GM19328 (cell line): ENCODE data around the gene ADSL.

Experiments
- ATAC-seq: cut with Tn5 transposase; IDR thresholded peaks from one replicate; pipeline ENCODE4 v1.9.1; 2021; ENCODE audit warnings: mild to moderate bottlenecking, moderate library complexity; ENCODE audit not compliant: unreplicated experiment

The ADSL gene

GRCh38 chr22:40403651-40404050, 57.4 kb downstream of the ADSL start:
- ATAC-seq, result no peak

DNA sequence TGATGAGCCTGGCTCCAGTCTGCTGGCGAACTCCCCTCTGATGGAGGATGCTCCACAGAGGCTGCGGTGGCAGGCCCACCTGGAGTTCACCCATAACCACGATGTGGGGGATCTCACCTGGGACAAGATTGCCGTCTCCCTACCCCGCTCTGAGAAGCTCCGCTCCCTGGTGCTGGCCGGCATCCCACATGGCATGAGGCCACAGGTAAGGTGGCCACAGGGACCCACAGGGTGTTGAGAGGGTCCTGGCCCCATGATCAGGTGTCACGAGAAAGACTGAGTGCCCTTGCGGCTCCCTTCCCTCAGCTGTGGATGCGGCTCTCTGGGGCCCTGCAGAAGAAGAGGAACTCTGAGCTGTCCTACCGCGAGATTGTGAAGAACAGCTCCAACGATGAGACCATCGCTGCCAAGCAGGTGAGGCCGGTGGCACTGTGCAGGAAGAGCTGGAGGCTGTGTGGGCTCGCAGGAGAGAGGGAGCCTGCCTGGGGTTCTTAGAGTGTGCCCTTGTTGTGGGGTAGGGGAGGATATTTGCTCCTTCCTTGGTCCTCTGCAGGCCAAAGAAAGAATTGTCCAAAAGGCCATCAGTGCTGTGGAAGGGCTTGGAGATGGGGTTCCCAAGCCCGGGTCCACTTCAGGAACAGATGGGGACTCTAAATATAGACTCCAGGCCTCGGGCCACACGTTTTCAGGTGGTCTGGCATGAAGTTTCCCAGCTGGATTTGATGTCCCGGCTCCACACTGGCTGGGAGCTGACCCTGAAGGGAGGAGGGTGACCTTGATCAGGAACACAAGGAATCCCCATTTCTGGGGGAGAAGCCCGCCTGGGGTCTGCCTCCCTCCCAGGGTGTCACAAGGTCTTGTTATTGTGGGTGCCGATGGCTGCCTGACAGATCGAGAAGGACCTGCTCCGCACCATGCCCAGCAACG, 58.2 kb downstream of the ADSL start:
- no peak for ATAC-seq

- no peak for ATAC-seq
Measured at GRCh38 chr22:40405178-40406062, 59.1 kb downstream of the ADSL start.

DNA sequence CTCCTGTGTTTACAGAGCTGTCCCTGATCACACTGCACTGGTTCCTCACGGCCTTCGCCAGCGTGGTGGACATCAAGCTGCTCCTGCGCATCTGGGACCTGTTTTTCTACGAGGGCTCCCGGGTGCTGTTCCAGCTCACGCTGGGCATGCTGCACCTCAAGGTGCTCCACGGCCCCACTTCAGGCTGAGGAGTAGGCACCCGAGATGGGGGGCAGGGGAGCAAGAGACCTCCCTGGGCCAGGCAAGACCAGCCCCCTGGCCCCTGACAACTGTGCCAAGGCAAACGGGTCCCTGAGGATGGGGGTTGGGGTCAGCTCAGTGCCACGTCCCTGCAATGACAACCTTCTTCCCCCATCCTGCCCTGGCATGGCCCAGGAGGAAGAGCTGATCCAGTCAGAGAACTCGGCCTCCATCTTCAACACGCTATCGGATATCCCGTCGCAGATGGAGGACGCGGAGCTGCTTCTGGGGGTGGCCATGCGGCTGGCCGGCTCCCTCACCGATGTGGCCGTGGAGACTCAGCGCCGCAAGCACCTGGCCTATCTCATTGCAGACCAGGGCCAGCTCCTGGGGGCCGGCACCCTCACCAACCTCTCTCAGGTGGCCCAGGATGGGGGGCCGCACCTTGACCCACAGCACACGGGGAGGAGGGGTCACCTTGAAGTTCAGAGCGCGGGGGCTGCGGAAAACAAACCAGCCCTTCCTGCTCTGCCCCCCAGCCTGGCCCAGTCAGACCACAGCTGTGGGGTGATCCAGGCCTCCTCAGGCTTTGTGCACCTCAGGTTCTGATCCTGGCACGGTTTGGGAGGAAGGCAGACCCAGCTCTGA, 60.0 kb downstream of the ADSL start:
- ATAC-seq, result no peak

DNA sequence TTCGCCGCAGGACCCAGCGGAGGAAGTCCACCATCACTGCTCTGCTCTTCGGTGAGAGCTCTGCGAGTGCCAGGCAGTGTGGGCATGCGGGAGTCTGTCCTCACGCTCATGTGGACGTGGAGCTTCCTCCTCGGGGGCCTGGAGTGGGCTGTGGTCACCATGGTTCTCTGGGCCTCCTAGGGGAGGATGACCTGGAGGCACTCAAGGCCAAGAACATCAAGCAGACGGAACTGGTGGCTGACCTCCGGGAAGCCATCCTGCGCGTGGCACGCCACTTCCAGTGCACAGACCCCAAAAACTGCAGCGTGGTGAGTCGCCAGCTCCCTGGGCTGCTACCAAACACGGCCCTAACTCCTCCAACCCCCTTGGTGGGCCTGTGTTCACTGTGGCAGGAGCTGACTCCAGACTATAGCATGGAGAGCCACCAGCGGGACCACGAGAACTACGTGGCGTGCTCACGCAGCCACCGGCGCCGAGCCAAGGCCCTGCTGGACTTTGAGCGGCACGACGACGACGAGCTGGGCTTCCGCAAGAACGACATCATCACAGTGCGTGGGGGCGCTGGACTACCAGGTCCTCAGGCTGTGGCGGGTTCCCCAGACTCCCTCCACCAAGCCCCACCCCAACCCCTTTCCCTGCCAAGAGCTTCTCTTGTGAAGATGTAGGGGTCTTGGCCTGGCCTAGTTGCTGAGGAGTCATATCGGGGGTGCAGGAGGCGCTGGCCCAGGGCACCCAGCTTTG, 60.9 kb downstream of the ADSL start:
- no peak for ATAC-seq

DNA sequence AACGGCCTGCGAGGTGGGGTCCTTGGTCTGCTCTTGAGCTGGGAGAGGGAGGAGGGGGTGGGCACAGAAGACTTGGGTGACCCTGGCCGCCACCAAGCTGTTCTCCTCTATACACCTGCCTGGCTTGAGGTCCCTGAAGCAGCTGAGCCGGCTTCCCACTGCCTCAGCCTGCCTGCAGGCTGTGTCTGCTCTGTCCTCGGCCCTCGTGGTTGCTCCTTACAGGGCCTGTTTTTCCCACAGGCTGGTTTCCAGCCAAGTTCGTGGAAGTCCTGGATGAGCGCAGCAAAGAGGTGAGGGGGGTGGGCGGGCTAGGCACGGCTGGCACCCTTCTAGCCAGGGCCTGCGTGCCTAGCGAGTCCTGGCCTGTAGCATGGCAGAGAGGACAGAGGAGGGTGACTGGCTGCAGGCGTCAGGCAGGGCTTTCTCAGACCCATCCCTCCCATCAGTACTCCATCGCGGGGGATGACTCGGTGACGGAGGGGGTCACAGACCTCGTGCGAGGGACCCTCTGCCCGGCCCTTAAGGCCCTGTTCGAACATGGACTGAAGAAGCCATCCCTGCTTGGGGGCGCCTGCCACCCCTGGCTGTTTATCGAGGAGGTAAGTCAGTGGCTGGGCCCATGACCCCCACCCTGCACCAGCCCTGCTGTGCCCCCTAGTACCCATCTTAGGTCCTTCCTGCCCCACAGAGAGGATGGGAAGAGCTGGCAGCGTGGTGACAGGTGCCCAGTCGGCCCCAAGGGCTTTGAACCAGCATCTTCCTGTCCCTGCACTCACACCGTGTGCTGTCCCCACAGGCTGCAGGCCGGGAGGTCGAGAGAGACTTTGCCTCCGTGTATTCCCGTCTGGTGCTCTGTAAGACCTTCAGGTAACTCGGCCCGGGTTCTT, 61.8 kb downstream of the ADSL start:
- no peak for ATAC-seq

DNA sequence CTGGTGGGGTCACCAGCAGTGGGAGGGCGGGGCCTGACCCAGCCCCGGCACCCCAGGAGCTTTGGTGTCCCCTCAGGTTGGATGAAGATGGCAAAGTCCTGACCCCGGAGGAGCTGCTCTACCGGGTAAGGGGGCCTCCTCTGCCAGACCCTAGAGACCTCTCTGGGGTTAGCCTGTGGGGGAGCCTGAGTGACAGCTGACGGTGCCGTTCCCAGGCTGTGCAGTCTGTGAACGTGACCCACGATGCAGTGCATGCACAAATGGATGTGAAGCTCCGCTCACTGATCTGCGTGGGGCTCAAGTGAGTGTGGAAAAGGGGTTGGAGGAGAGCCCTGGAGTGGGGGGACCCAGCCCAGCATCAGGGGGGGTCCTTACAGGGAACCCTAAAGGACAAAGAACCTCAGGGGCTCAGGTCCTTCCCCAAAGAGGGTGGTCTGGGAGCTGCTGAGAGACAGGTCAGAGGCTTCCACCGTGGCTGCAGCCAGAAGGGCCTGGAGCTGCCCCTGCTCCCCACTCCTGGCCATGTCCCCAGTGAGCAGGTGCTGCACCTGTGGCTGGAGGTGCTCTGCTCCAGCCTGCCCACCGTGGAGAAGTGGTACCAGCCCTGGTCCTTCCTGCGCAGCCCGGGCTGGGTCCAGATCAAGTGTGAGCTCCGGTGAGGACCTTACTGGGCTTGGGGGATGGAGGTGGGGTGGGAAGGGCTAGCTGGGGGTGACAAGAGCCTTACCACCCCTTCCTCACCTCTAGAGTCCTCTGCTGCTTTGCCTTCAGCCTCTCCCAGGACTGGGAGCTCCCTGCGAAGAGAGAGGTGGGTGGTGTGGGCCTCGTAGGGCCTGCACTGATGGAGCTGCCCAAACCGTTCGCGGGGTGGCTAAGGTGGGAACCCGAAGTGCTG, 62.7 kb downstream of the ADSL start:
- no peak for ATAC-seq

GRCh38 chr22:40409613-40410113, 63.4 kb downstream of the ADSL start:
- ATAC-seq, result no peak

DNA sequence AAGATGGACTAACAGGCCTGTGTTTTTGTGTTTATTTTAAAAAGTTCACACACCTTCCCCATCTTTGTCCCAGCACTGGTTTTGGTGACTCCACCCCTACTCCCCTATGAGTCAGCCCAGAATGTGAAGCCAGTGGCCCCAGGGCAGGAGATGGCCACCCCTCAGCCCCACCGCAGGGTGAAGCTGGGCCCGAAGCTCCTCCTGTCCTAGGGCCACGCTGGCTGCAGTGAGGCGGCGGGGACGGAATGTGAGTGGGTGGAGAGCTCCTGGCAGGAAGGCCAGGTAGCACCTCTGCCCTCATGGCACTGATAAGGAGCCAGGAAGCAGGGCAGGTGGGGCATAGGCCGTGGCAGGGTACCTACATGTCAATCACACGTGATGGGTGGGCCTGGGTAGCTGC, 64.0 kb downstream of the ADSL start:
- no peak for ATAC-seq

GRCh38 chr22:40410731-40411505, 64.6 kb downstream of the ADSL start:
- no peak for ATAC-seq

GRCh38 chr22:40411506-40411861, 65.2 kb downstream of the ADSL start:
- no peak for ATAC-seq

GRCh38 chr22:40412441-40412840, 66.1 kb downstream of the ADSL start:
- no peak for ATAC-seq

GRCh38 chr22:40413873-40414272, 67.6 kb downstream of the ADSL start:
- no peak for ATAC-seq

DNA sequence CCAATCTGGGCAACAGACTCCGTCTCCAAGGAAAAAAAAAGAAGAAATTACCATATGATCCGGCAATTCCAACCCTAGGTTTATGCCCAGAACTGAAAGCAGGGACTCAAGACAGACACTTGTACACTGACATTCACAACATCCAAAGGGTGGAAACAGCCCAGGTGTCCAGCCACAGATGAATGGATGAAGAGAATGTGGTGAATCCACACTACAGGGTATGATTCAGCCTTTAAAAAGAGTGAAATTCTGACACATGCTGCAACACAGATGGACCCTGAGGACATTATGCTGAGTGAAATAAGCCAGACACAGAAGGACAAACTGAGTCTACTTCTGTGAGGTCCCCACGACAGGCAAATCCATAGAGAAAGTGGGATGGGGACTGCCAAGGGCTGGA, 68.0 kb downstream of the ADSL start:
- ATAC-seq, result no peak

DNA sequence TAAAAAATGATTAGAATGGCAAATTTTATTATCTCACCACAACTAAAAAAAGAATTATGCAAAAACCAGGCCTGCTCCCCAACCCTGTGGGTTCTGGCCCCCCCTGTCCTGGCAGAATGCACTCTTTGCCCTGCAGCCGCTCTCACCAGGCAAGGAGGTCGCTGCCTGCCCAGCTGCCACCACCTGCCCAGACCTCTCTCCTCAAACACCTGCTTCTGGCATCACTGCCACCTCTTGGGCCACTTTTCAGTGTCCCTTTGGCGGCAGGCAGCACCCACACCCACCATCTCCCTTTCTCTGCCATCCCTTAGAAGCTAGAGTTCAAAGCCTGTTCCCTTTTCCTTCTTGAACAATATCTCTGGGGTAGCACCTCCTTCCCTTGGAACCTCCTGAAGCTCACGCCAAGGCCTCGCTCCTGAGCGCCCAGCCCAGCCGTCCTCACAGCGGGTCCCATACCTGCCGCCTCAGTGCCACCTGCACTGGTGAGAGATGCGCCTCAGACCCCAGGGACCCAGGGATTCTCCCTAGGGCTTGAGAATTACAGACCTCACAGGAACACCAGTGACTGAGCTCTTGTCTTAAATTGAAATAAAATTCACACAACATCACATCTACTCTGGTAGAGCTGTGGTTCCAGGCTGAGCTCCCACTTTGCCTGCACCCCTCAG, 68.7 kb downstream of the ADSL start:
- no peak for ATAC-seq

- no peak for ATAC-seq
Measured at GRCh38 chr22:40415531-40416266, 69.4 kb downstream of the ADSL start.
